ENCODE results near the gene ZFY.

ZFY gene

GRCh38 chrY:2934861-2935715 lies at the start of gene ZFY:
Gene ZFY, plus strand, starts transcription at chrY:2935381. Its CDS starts 18,556 bp downstream, at chrY:2953937.
- no peak for DNase-seq (ENCODE audit: low spot score)

DNA sequence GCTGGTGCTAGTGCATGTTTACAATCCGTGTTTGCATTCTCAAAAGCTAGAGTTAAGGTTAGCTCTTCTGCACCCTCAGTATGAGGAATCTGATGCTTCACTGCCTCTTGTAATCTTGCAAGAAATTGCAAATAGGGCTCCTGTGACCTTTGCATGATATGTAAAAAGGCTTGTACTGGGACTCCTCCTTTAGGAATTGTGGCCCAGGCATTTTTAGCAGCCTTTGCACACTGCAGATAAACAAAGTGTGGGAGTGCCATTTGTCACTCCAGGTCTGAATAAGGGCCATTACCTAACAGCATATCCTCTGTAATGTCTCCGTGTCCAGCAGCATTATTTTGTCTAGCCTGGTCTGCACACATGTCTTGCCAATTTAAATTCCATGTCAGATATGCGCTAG lies 49.3 kb upstream of the ZFY start:
- DNase-seq (ENCODE audit: low spot score) = no peak

GRCh38 chrY:2887386-2887785 lies 47.8 kb upstream of the ZFY start:
- no peak for DNase-seq (ENCODE audit: low spot score)

- DNase-seq (ENCODE audit: low spot score) = no peak
Observed at GRCh38 chrY:2887955-2888354, 47.2 kb upstream of the ZFY start.

DNA sequence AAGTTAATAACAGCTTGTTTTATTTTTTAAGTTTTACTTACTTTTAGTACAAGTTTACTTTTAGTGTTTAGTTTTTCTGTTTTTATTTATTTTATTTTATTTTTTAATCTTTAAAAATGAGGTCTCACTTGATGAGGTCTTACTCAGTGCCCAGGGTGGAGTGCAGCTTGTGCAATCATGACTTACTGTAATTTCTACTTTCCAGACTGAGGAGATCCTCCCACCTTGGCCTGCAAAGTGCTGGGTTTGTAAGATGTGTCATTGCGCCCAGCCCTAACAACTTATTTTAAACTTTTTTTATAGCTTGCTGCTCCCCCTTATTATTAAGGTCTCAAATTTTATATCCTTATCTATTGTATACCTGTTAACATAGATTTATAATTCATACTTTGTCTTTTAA lies 41.7 kb upstream of the ZFY start:
- no peak for DNase-seq (ENCODE audit: low spot score)

DNA sequence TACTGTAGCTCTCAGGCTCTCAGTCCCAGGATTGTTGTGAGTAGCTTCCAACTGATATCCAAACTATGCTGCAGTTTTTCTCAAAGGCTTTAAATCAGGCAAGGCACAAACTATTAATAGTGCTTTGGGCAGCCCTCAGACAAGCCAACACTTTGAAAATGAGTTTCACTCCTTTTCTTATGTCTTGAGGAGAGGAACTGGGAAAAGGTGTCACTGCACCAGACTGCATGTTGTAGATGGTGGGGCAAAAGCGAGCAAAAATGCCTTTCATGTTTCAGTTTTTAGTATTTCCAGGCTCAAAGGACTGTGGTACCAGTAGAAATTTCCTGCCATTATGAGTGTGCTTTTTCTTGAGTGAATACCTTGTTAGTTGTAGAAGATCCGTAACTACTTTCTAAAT lies 39.1 kb upstream of the ZFY start:
- DNase-seq (ENCODE audit: low spot score) = no peak

DNA sequence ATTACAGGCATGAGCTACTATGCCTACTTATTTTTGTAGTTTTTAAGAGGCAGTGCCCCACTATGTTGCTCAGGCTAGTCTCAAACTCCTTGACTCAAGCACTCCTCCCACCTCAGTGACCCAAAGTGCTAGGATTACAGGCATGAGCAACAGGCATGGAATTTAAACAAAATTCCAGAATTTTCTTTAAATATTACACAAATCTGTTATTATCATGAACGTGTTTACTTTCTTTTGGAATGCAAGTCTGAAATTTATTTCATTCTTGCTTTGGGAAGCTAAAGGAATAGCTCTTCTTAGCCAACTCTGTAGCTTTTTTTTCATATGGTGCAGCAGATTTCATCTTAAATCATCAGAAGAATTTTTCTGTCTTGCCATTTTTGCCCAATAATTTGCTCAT lies 27.8 kb upstream of the ZFY start:
- DNase-seq (ENCODE audit: low spot score) = no peak

DNA sequence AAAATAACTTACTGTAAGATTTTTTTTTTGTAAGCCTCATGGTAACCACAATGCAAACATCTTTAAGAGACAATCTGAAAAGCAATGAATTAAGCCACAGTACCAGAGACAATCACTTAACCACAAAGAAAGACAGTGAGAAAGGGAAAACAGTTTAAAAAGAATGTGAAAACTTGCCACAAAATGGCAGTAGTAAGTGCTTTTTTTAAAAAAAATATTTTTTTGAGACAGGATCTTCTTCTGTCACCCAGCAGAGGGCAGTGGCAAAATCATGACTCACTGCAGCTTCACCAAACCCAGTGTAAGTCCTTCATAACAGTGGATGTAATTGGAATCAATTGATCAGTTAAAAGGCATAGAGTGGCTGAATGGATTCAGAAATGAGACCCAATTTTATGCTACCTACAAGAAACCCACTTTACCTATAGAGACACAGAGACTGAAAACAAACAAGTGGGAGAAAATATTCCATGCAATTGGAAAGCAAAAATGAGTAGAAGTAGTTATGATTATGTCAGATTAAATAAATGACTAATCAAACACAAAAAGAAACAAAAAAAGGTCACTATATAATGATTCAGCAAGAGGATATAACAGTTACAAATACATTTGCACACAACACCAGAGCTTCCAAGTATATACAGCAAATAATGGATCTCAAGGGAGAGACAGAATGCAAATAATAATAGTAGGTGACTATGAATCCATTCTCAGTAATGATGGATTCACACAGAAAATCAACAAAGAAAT lies 21.9 kb upstream of the ZFY start:
- DNase-seq (ENCODE audit: low spot score) = no peak

- DNase-seq (ENCODE audit: low spot score) = no peak
Observed at GRCh38 chrY:2934078-2934477, 1.1 kb upstream of the ZFY start.

DNA sequence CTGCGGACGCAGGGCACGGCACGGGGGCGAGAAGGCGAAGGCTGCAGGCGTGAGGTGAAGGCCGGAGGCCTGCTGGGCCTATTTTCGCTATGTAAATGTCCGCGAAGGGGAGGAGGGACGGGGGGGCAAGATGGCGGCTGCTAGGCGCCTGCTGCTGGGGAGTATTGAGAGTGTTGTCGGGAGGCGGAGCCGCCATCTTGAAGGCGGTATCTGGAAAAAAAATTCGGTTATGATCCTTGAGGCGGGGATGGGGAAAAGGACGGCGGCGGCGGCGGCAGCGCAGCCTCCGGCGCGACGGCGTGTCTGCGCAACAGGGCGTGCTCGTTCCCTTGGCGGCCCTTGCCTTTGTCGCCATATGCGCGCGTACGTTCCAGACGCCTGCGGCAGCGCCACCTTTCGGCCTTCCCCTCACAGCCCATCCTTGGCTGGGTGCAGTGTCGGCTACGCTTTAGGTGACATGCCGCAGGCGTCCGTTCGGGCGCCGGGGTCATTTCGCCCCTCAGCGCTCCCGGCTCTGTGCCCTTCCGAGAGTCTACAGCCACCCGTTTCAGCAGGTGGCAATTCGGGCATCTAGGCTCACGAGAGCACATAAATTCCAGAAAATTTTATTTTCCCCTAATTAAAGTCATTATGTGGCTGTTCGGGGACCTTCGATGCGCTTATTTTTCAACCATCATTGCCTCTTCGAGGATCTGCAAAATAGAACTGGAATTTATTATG lies 695 bp downstream of the ZFY start:
- DNase-seq (ENCODE audit: low spot score) = no peak

GRCh38 chrY:2936436-2936750 lies 1.2 kb downstream of the ZFY start:
- no peak for DNase-seq (ENCODE audit: low spot score)

DNA sequence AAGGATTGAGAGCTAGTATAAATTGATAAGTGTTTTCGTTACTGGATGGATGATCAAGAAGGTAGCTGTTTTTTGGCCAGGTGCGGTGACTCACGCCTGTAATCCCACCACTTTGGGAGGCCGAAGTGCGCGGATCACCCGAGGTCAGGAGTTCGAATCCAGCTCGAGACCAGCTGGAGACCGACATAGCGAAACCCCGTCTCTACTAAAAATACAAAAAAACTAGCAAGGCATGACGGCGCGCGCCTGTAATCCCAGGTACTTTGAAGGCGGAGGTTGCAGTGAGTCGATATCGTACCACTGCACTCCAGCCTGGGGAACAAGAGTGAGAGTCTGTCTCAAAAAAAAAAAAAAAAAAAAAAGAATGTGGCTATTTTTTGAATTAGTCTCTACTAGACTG lies 2.0 kb downstream of the ZFY start:
- no peak for DNase-seq (ENCODE audit: low spot score)

- no peak for DNase-seq (ENCODE audit: low spot score)
Observed at GRCh38 chrY:2949590-2950252, 14.5 kb downstream of the ZFY start.

DNA sequence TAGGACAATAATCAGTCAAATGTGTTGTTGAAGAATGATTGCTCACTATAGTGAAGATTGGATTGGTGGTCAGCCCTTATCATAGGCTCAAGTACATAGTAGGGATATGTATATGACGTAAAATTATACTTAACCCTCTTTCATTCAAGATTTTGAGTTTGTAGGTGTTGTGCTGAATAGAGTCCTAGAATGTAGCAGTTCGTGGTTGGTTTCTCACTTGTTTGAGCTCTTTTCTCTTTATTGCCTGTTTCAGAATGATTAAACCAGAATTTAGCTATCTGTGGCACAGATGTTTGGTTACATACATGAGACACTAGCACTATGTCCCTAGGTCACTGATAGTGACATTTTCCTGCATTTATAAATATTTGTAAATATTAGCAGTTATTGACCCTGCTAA lies 15.5 kb downstream of the ZFY start:
- DNase-seq (ENCODE audit: low spot score) = no peak

DNA sequence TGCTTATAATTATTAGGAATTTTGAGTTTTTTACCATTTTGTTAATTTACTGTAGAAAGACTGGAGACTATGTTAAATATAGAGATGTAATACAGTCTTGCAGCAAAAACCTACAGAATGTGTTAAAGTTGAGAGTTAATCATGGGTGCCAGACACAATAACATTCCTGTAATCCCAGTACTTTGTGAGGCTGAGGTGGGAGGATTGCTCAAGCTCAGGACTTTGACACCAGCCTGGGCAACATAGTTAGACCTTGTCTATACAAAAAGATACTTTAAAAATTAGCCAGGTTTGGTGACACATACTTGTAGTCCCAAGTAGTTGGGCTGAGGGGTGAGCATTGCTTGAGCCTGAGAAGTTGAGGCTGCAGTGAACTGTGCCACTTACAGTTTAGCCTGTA lies 17.7 kb downstream of the ZFY start:
- DNase-seq (ENCODE audit: low spot score) = no peak

GRCh38 chrY:2954735-2955134 lies 19.6 kb downstream of the ZFY start:
- no peak for DNase-seq (ENCODE audit: low spot score)

DNA sequence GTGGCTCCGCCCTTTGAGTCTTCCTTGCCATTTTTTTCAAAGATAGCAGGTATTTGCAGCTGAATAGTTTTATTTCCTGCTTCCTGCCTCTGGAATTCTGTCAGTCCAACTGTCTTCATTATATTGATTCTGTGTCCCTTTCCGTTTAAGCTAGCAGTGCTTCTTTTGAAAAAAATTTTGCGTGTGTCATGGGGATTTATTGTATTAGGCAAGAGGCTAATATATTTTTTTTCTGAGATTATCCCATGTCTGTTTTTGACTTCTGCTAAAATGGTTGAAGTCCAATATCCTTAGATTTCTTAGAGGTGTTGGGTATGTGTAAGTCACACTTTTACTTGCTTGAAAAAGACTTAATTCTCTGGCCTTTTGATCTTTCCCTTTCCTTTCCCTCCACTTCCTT lies 20.4 kb downstream of the ZFY start:
- DNase-seq (ENCODE audit: low spot score) = no peak

DNA sequence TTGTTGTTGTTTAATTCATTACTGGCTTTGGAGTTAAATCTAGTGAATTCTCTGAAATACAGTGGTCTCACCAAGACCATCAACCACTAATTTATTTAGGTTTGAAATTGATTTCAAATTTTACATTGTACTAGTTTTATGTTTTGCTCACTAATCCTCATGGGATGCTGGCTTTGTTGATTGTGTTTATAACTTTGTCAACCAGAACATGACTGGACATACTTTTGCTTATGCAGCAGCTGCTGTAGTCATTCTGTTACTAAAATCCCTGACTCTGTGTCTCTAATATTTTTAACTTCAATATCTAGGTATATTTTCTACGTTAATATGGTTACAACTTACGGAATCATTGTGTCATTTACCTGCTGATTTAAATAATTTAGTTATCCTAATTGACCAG lies 26.9 kb downstream of the ZFY start:
- no peak for DNase-seq (ENCODE audit: low spot score)

GRCh38 chrY:2964814-2965213 lies 29.6 kb downstream of the ZFY start:
- no peak for DNase-seq (ENCODE audit: low spot score)

- no peak for DNase-seq (ENCODE audit: low spot score)
Observed at GRCh38 chrY:2965629-2966028, 30.4 kb downstream of the ZFY start.

DNA sequence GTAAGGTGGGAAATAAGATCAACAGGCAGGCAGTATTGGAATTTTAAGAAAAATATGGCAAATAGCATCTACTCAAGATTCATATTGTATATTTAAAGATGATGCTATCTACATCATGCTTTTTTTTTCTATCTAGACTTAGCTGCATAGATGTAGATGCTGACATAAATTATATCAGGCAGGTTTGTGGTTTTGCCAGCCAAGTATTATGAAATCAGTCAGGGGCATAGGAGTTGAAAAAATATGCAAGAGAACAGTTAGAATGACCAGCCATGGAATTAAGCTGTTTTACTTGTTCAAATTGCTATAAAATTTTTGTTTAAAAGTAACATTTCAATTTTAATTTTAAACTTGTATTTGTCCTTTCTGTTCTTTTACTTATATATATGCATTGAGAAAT lies 34.4 kb downstream of the ZFY start:
- no peak for DNase-seq (ENCODE audit: low spot score)

GRCh38 chrY:2972708-2973107 lies 37.5 kb downstream of the ZFY start:
- no peak for DNase-seq (ENCODE audit: low spot score)
